GM23338 (cell line): ENCODE measurements around the gene SLC2A5. TPM values are rescaled to one million over a fixed set of nuclear protein-coding genes. Genes with fewer than 3 reads are reported as not detected.

Experiments
- ATAC-seq: fragments of 200-7000 bp; cut with Tn5 transposase; 3 replicates; pipeline ENCODE4 v1.9.1; 2020
- DNase-seq: peaks from one replicate; pipeline ENCODE4 v3.0.0-alpha.2; 2015; ENCODE audit warnings: low spot score
- H2AFZ ChIP-seq: fragments of 200-600 bp; sonication (generic); 2 replicates; pipeline ENCODE4 v1.8.0; 2016; ENCODE audit warnings: antibody characterized with exemption, mild to moderate bottlenecking, moderate library complexity
- H3F3A ChIP-seq: fragments of 200-600 bp; sonication (generic); replicated peaks from 2 replicates; pipeline ENCODE4 v1.8.0; 2017; ENCODE audit warnings: antibody characterized with exemption, mixed run types, low read depth
- H3K27ac ChIP-seq: fragments of 200-600 bp; sonication (generic); 2 replicates; pipeline ENCODE4 v1.6.1; 2016; ENCODE audit warnings: low read depth
- H3K27me3 ChIP-seq: fragments of 200-600 bp; sonication (generic); 2 replicates; pipeline ENCODE4 v1.8.0; 2016; ENCODE audit warnings: mild to moderate bottlenecking, mixed run types, moderate library complexity; ENCODE audit not compliant: insufficient read depth
- H3K36me3 ChIP-seq: fragments of 200-600 bp; sonication (generic); 2 replicates; pipeline ENCODE4 v1.8.0; 2016; ENCODE audit warnings: mild to moderate bottlenecking; ENCODE audit not compliant: insufficient read depth
- H3K4me1 ChIP-seq: fragments of 200-600 bp; sonication (generic); 2 replicates; pipeline ENCODE4 v1.8.0; 2016; ENCODE audit warnings: mild to moderate bottlenecking, moderate library complexity; ENCODE audit not compliant: insufficient read depth
- H3K4me2 ChIP-seq: fragments of 200-600 bp; sonication (generic); 2 replicates; pipeline ENCODE4 v1.7.1; 2017; ENCODE audit warnings: mixed run types
- H3K4me3 ChIP-seq: fragments of 200-600 bp; sonication (generic); 2 replicates; pipeline ENCODE4 v1.6.1; 2016; ENCODE audit warnings: mixed run types
- H3K79me2 ChIP-seq: fragments of 200-600 bp; sonication (generic); replicated peaks from 2 replicates; pipeline ENCODE4 v1.8.0; 2017; ENCODE audit warnings: mild to moderate bottlenecking; ENCODE audit not compliant: insufficient read depth
- H3K9me2 ChIP-seq: fragments of 200-600 bp; sonication (generic); 2 replicates; pipeline ENCODE4 v1.8.0; 2017; ENCODE audit not compliant: insufficient read depth
- H4K20me1 ChIP-seq: fragments of 200-600 bp; sonication (generic); replicated peaks from 2 replicates; pipeline ENCODE4 v1.8.0; 2017; ENCODE audit warnings: mild to moderate bottlenecking; ENCODE audit not compliant: insufficient read depth
- H3K27ac Mint-ChIP-seq: 2 replicates; pipeline ENCODE4 v1.8.0; 2020; ENCODE audit warnings: inconsistent platforms, mild to moderate bottlenecking, moderate library complexity, mixed read lengths
- H3K27me3 Mint-ChIP-seq: 3 replicates; pipeline ENCODE4 v1.8.0; 2022; ENCODE audit warnings: low read depth, mild to moderate bottlenecking, moderate library complexity, mixed read lengths, inconsistent platforms; ENCODE audit not compliant: insufficient read depth, poor library complexity
- H3K36me3 Mint-ChIP-seq: 3 replicates; pipeline ENCODE4 v1.8.0; 2021; ENCODE audit warnings: low read depth, mild to moderate bottlenecking, inconsistent platforms, moderate library complexity, mixed read lengths
- H3K4me1 Mint-ChIP-seq: 3 replicates; pipeline ENCODE4 v1.8.0; 2020; ENCODE audit warnings: mild to moderate bottlenecking, inconsistent platforms, mixed read lengths
- H3K4me3 Mint-ChIP-seq: 3 replicates; pipeline ENCODE4 v1.8.0; 2021; ENCODE audit warnings: moderate library complexity, mild to moderate bottlenecking, inconsistent platforms, mixed read lengths
- H3K9me3 Mint-ChIP-seq: 3 replicates; pipeline ENCODE4 v1.8.0; 2020; ENCODE audit warnings: moderate library complexity, mild to moderate bottlenecking, inconsistent platforms, mixed read lengths
- CREB1 ChIP-seq: fragments of 250-450 bp; sonication (Bioruptor Pico); IDR thresholded peaks from 2 replicates; pipeline ENCODE4 v1.5.0; 2020; ENCODE audit warnings: low read depth, mild to moderate bottlenecking, moderate library complexity
- CTCF ChIP-seq, 2 experiments: fragments of 200-600 bp in 1 of 2; sonication (generic) in 1 of 2; conservative IDR thresholded peaks; 2 replicates each; pipeline versions ENCODE4 v1.5.1 to v1.6.1; 2016 to 2017; ENCODE audit warnings: antibody characterized with exemption in 2 of 2, low read depth in 2 of 2, mild to moderate bottlenecking in 2 of 2, moderate library complexity in 1 of 2
- ETS1 ChIP-seq: IDR thresholded peaks from 2 replicates; pipeline ENCODE4 v1.6.1; 2016; ENCODE audit warnings: antibody characterized with exemption
- EZH2 ChIP-seq: fragments of 200-600 bp; sonication (generic); IDR thresholded peaks from one replicate; pipeline ENCODE4 v1.8.0; 2017; ENCODE audit warnings: antibody characterized with exemption, mild to moderate bottlenecking, low read depth; ENCODE audit not compliant: unreplicated experiment
- NANOG ChIP-seq: IDR thresholded peaks from 2 replicates; pipeline ENCODE4 v1.6.1; 2016; ENCODE audit warnings: antibody characterized with exemption, borderline replicate concordance
- POLR2AphosphoS5 ChIP-seq: IDR thresholded peaks from 2 replicates; pipeline ENCODE4 v1.6.1; 2016; ENCODE audit warnings: antibody characterized with exemption, low read depth
- REST ChIP-seq: IDR thresholded peaks from one replicate; pipeline ENCODE4 v1.6.1; 2018; ENCODE audit warnings: antibody characterized with exemption; ENCODE audit not compliant: unreplicated experiment
- STAT1 ChIP-seq: IDR thresholded peaks from one replicate; pipeline ENCODE4 v1.6.1; 2016; ENCODE audit warnings: antibody characterized with exemption; ENCODE audit not compliant: unreplicated experiment
- ZNF331 ChIP-seq: fragments of 250-450 bp; sonication (Bioruptor Pico); IDR thresholded peaks from 2 replicates; pipeline ENCODE4 v1.5.0; 2020; ENCODE audit warnings: low read depth, mild to moderate bottlenecking, moderate library complexity
- ZNF462 ChIP-seq: fragments of 250-450 bp; sonication (Bioruptor Pico); IDR thresholded peaks from 2 replicates; pipeline ENCODE4 v1.5.0; 2020; ENCODE audit warnings: mild to moderate bottlenecking, moderate library complexity
- polyA plus RNA-seq: library from polyadenylated mRNA; unstranded; fragments of >200 nt; fragmentation: Nextera tagmentation; extraction: Ambion mirVana; gene quantifications from 2 replicates; pipeline ENCODE4 v1.2.1, GENCODE V29; 2016
- total RNA-seq: library from RNA; depleted of rRNA; stranded (reverse); fragments of >200 nt; shearing (Covaris generic); gene quantifications from 2 replicates; pipeline ENCODE4 v1.2.3, GENCODE V29; 2014

SLC2A5 gene
- total and polyA plus RNA-seq, 2 experiments from 2014 or later: 0.03 TPM; not detected in 1

GRCh38 chr1:9107136-9107535 lies 37.7 kb upstream of the SLC2A5 start:
- H3K4me1 Mint-ChIP-seq: peaks cover 9% of the 10 kb centered on the region
- ATAC-seq: no peak
- DNase-seq: no peak
- no peaks in the 10 kb centered on the region for H3K9me3 Mint-ChIP-seq
- no peak overlapping the region for H3K4me3 Mint-ChIP-seq
- no peaks in the 10 kb centered on the region for H3K36me3 Mint-ChIP-seq
- H2AFZ ChIP-seq: no peak overlapping the region
- H3K4me3 ChIP-seq: no peak overlapping the region
- no peak overlapping the region for H3K27ac Mint-ChIP-seq
- peaks cover 4% of the 10 kb centered on the region; the same call in 1 of the 2 replicates for H3K4me1 ChIP-seq
- H3K9me2 ChIP-seq: no peaks in the 10 kb centered on the region
- H3K36me3 ChIP-seq: no peaks in the 10 kb centered on the region
- TF ChIP-seq REST: no peak
- H3K79me2 ChIP-seq: no peaks in the 10 kb centered on the region
- no peak overlapping the region for H3K4me2 ChIP-seq
- H3K27me3 Mint-ChIP-seq: peaks cover 10% of the 10 kb centered on the region
- no peaks in the 10 kb centered on the region; the same call in 1 of the 2 replicates for H3F3A ChIP-seq
- H3K27ac ChIP-seq: no peak overlapping the region
- H3K27me3 ChIP-seq: no peaks in the 10 kb centered on the region
- no peaks in the 10 kb centered on the region for H4K20me1 ChIP-seq

- ATAC-seq: no peak
- no peak for TF ChIP-seq EZH2
- no peak for TF ChIP-seq STAT1
- no peak for TF ChIP-seq ETS1
- no peak for TF ChIP-seq CREB1
- TF ChIP-seq CTCF (conservative IDR thresholded peaks at IDR 0.05; ENCODE audit: low read depth in 2 of 2): no peak
- no peak for TF ChIP-seq ZNF331
- TF ChIP-seq ZNF462: no peak
- no peak for TF ChIP-seq NANOG
- TF ChIP-seq POLR2AphosphoS5: no peak
Observed at GRCh38 chr1:9106286-9106685, 36.9 kb upstream of the SLC2A5 start.

More at GRCh38 chr1:9106286-9106685, 36.9 kb upstream of the SLC2A5 start:
- H3K4me1 ChIP-seq: peaks cover 4% of the 10 kb centered on the region; the same call in 1 of the 2 replicates
- H3K9me2 ChIP-seq: no peaks in the 10 kb centered on the region
- no peaks in the 10 kb centered on the region for H4K20me1 ChIP-seq
- H3K27ac ChIP-seq: no peak overlapping the region
- no peaks in the 10 kb centered on the region for H3K79me2 ChIP-seq
- H2AFZ ChIP-seq: no peak overlapping the region
- no peak overlapping the region for H3K4me3 Mint-ChIP-seq
- no peak overlapping the region for H3K27ac Mint-ChIP-seq
- no peak overlapping the region for H3K4me3 ChIP-seq
- H3K4me1 Mint-ChIP-seq: peaks cover 11% of the 10 kb centered on the region
- H3K27me3 ChIP-seq: no peaks in the 10 kb centered on the region
- no peak for DNase-seq
- H3K36me3 Mint-ChIP-seq: no peaks in the 10 kb centered on the region
- H3K36me3 ChIP-seq: no peaks in the 10 kb centered on the region
- no peak overlapping the region for H3K4me2 ChIP-seq
- H3K9me3 Mint-ChIP-seq: no peaks in the 10 kb centered on the region
- no peaks in the 10 kb centered on the region; the same call in 1 of the 2 replicates for H3F3A ChIP-seq
- H3K27me3 Mint-ChIP-seq: peaks cover 10% of the 10 kb centered on the region
